OCI-LY7 (cell line): ENCODE measurements around the gene ZC3H11A.

ENCODE experiments used
- CTCF ChIP-seq: fragments of 200-600 bp; sonication (generic); conservative IDR thresholded peaks from 2 replicates; pipeline ENCODE4 v1.5.1; 2014; ENCODE audit warnings: mild to moderate bottlenecking, antibody characterized with exemption, low read length, moderate library complexity, mixed read lengths
- EZH2phosphoT487 ChIP-seq: fragments of 200-600 bp; sonication (generic); IDR thresholded peaks from 2 replicates; pipeline ENCODE4 v1.6.1; 2018; ENCODE audit warnings: low read depth, borderline replicate concordance, mild to moderate bottlenecking, mixed run types, antibody characterized with exemption, low read length, moderate library complexity, mixed read lengths

- no peak for TF ChIP-seq CTCF
- no peak for TF ChIP-seq EZH2phosphoT487
These were observed 44.4 kb upstream of the ZC3H11A start for GRCh38 chr1:203751051-203751450.
